B cell (primary cell): ENCODE results near the gene FANCI.

Experiments
- CTCF ChIP-seq: fragments of 200-600 bp; IDR thresholded peaks from one replicate; pipeline ENCODE4 v1.8.0; 2022; ENCODE audit warnings: antibody characterized with exemption, mild to moderate bottlenecking
- EZH2 ChIP-seq: IDR thresholded peaks from 2 replicates; pipeline ENCODE4 v1.6.1; 2012; ENCODE audit warnings: borderline replicate concordance, low read depth, mild to moderate bottlenecking, moderate library complexity, low read length; ENCODE audit not compliant: insufficient read depth, poor library complexity, severe bottlenecking

GRCh38 chr15:89196241-89196640, 47.5 kb upstream of the FANCI start:
- no peak for TF ChIP-seq CTCF
- TF ChIP-seq EZH2 = no peak
